MM.1S (cell line): ENCODE data around the gene TCEANC2.
"Not testable (repeated sequence)": the region's sequence is repeated elsewhere in the genome, so short reads cannot be mapped to it uniquely, and the experiment has no call there.

ENCODE experiments used
- DNase-seq: peaks from one replicate; pipeline ENCODE4 v3.0.0-alpha.2; 2015
- H2AFZ ChIP-seq: fragments of 300-600 bp; sonication (generic); 2 replicates; pipeline ENCODE4 v1.6.0; 2016; ENCODE audit warnings: antibody characterized with exemption, low read length
- H3F3A ChIP-seq: fragments of 300-600 bp; sonication (generic); 2 replicates; pipeline ENCODE4 v1.6.1; 2016; ENCODE audit warnings: mild to moderate bottlenecking, antibody characterized with exemption, low read length, moderate library complexity, mixed read lengths; ENCODE audit not compliant: insufficient read depth
- H3K27ac ChIP-seq: fragments of 300-600 bp; sonication (generic); 2 replicates; pipeline ENCODE4 v1.5.1; 2016; ENCODE audit warnings: mild to moderate bottlenecking, low read length
- H3K27me3 ChIP-seq: fragments of 300-600 bp; sonication (generic); replicated peaks from 2 replicates; pipeline ENCODE4 v1.6.0; 2016; ENCODE audit warnings: low read length; ENCODE audit not compliant: insufficient read depth
- H3K36me3 ChIP-seq: fragments of 300-600 bp; sonication (generic); replicated peaks from 2 replicates; pipeline ENCODE4 v1.6.1; 2016; ENCODE audit warnings: mild to moderate bottlenecking, low read length, mixed read lengths; ENCODE audit not compliant: insufficient read depth
- H3K4me1 ChIP-seq: fragments of 300-600 bp; sonication (generic); 2 replicates; pipeline ENCODE4 v1.6.1; 2016; ENCODE audit warnings: low read length, mixed read lengths
- H3K4me2 ChIP-seq: fragments of 300-600 bp; sonication (generic); 2 replicates; pipeline ENCODE4 v1.6.0; 2016; ENCODE audit warnings: low read depth, low read length
- H3K4me3 ChIP-seq: fragments of 300-600 bp; sonication (generic); 2 replicates; pipeline ENCODE4 v1.5.1; 2016; ENCODE audit warnings: low read length, mixed read lengths
- H3K79me2 ChIP-seq: fragments of 300-600 bp; sonication (generic); 2 replicates; pipeline ENCODE4 v1.6.1; 2016; ENCODE audit warnings: mixed run types, low read length, mixed read lengths
- H3K9ac ChIP-seq: fragments of 300-600 bp; sonication (generic); 2 replicates; pipeline ENCODE4 v1.6.1; 2016; ENCODE audit warnings: low read length, mixed read lengths
- H3K9me2 ChIP-seq: fragments of 300-600 bp; sonication (generic); replicated peaks from 2 replicates; pipeline ENCODE4 v1.6.1; 2016; ENCODE audit warnings: mild to moderate bottlenecking, low read length, mixed read lengths; ENCODE audit not compliant: insufficient read depth
- H3K9me3 ChIP-seq: fragments of 300-600 bp; sonication (generic); replicated peaks from 2 replicates; pipeline ENCODE4 v1.6.1; 2016; ENCODE audit warnings: mild to moderate bottlenecking, low read length, mixed read lengths; ENCODE audit not compliant: insufficient read depth
- H4K20me1 ChIP-seq: fragments of 300-600 bp; sonication (generic); 2 replicates; pipeline ENCODE4 v1.6.1; 2016; ENCODE audit warnings: mild to moderate bottlenecking, low read length, moderate library complexity, mixed read lengths; ENCODE audit not compliant: insufficient read depth
- EZH2 ChIP-seq: fragments of 300-600 bp; sonication (generic); optimal IDR thresholded peaks from 2 replicates; pipeline ENCODE3; 2017; ENCODE audit warnings: low read depth, mild to moderate bottlenecking, antibody characterized with exemption, low read length, mixed read lengths
- EZH2phosphoT487 ChIP-seq: fragments of 300-600 bp; sonication (generic); IDR thresholded peaks from 2 replicates; pipeline ENCODE4 v1.6.1; 2018; ENCODE audit warnings: antibody characterized with exemption, low read length
- TF ChIP-seq, protein P1 (sequence below): fragments of 300-600 bp; sonication (generic); IDR thresholded peaks from 2 replicates; pipeline ENCODE4 v1.5.1; 2016; ENCODE audit warnings: antibody characterized with exemption, low read length, mixed read lengths

Gene TCEANC2

DNA sequence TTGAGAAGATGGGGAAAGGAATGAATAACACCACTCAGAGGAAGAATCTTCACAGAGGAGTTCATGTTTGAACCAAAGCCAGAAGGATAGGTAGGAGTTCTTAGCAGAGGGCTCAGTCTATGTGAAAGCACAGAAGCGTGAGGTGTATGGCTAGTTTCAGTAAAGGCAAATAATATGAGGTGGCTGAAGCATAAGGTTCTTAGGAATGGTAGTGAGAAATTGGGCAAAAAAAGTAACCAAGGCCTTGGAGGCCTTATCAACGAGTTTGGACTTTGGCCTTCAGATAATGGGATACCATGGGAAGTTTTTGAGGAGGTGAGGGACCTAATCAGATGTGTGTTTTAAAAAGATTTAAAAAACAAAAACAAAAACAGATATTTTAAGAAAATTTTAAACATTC, 47.1 kb downstream of the TCEANC2 start:
- H3F3A ChIP-seq, result no peaks in the 10 kb centered on the region
- no peaks in the 10 kb centered on the region for H3K36me3 ChIP-seq
- no peak for DNase-seq
- H3K27me3 ChIP-seq, result no peaks in the 10 kb centered on the region
- H3K9me2 ChIP-seq, result no peaks in the 10 kb centered on the region
- TF ChIP-seq EZH2, result no peak
- TF ChIP-seq EZH2phosphoT487, result no peak
- TF ChIP-seq, protein P1, sequence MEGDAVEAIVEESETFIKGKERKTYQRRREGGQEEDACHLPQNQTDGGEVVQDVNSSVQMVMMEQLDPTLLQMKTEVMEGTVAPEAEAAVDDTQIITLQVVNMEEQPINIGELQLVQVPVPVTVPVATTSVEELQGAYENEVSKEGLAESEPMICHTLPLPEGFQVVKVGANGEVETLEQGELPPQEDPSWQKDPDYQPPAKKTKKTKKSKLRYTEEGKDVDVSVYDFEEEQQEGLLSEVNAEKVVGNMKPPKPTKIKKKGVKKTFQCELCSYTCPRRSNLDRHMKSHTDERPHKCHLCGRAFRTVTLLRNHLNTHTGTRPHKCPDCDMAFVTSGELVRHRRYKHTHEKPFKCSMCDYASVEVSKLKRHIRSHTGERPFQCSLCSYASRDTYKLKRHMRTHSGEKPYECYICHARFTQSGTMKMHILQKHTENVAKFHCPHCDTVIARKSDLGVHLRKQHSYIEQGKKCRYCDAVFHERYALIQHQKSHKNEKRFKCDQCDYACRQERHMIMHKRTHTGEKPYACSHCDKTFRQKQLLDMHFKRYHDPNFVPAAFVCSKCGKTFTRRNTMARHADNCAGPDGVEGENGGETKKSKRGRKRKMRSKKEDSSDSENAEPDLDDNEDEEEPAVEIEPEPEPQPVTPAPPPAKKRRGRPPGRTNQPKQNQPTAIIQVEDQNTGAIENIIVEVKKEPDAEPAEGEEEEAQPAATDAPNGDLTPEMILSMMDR, result no peak
- no peak overlapping the region for H3K4me3 ChIP-seq
- H2AFZ ChIP-seq, result no peak overlapping the region
- no peaks in the 10 kb centered on the region for H3K79me2 ChIP-seq
- H3K4me2 ChIP-seq, result no peak overlapping the region
- no peaks in the 10 kb centered on the region for H3K4me1 ChIP-seq
- no peak overlapping the region for H3K27ac ChIP-seq
- H3K9me3 ChIP-seq, result no peaks in the 10 kb centered on the region
- no peaks in the 10 kb centered on the region for H4K20me1 ChIP-seq
- no peak overlapping the region for H3K9ac ChIP-seq

GRCh38 chr1:54103414-54103813, 50.0 kb downstream of the TCEANC2 start:
- H3K9me2 ChIP-seq, result no peaks in the 10 kb centered on the region
- DNase-seq, result no peak
- H3K9ac ChIP-seq, result no peak overlapping the region
- no peaks in the 10 kb centered on the region for H3K4me1 ChIP-seq
- H4K20me1 ChIP-seq, result no peaks in the 10 kb centered on the region
- H3K27ac ChIP-seq, result no peak overlapping the region
- no peaks in the 10 kb centered on the region for H3K9me3 ChIP-seq
- H3K27me3 ChIP-seq, result no peaks in the 10 kb centered on the region
- H2AFZ ChIP-seq, result no peak overlapping the region
- no peak for TF ChIP-seq EZH2
- TF ChIP-seq, protein P1, result no peak
- TF ChIP-seq EZH2phosphoT487, result no peak
- no peaks in the 10 kb centered on the region for H3K36me3 ChIP-seq
- H3K79me2 ChIP-seq, result no peaks in the 10 kb centered on the region
- H3F3A ChIP-seq, result no peaks in the 10 kb centered on the region
- no peak overlapping the region for H3K4me3 ChIP-seq
- H3K4me2 ChIP-seq, result no peak overlapping the region

GRCh38 chr1:54104613-54105012, 51.2 kb downstream of the TCEANC2 start:
- not testable (repeated sequence) for H3K9me2 ChIP-seq, H3K4me3 ChIP-seq, DNase-seq, H2AFZ ChIP-seq, H3K9me3 ChIP-seq, H3K27me3 ChIP-seq, H3K4me1 ChIP-seq, H3K27ac ChIP-seq, H3K4me2 ChIP-seq, H4K20me1 ChIP-seq, H3K9ac ChIP-seq, H3F3A ChIP-seq, H3K36me3 ChIP-seq, H3K79me2 ChIP-seq

GRCh38 chr1:54105080-54105479, 51.7 kb downstream of the TCEANC2 start:
- no peak overlapping the region for H3K4me3 ChIP-seq
- no peaks in the 10 kb centered on the region for H3F3A ChIP-seq
- no peak overlapping the region for H2AFZ ChIP-seq
- H3K9ac ChIP-seq, result no peak overlapping the region
- TF ChIP-seq, protein P1, result no peak
- TF ChIP-seq EZH2phosphoT487 (no peak), EZH2 (no peak)
- no peak for DNase-seq
- H3K27ac ChIP-seq, result no peak overlapping the region
- no peak overlapping the region for H3K4me2 ChIP-seq
- no peaks in the 10 kb centered on the region for H4K20me1 ChIP-seq
- no peaks in the 10 kb centered on the region for H3K9me2 ChIP-seq
- H3K79me2 ChIP-seq, result no peaks in the 10 kb centered on the region
- H3K9me3 ChIP-seq, result no peaks in the 10 kb centered on the region
- no peaks in the 10 kb centered on the region for H3K36me3 ChIP-seq
- no peaks in the 10 kb centered on the region for H3K4me1 ChIP-seq
- no peaks in the 10 kb centered on the region for H3K27me3 ChIP-seq
